ENCODE measurements around the gene STPG4.

STPG4 gene

DNA sequence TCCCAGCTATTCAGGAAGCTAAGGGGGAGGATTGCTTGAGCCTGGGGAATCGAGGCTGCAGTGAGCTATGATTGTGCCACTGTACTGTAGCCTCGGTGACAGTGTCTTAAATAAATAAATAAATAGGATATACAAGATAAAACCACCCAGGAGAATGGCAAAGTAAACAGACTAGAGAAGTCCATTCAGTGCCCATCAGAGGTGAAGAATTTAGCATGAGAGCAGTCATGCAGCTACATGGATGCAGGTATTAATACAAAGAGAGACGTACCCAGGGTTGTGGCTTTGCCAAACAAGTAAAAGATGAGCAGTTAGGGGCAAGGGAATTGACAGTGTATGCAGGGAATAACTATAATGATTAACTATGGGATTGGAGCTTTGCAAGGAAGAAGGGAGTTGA is 8.1 kb downstream of the STPG4 start:
- DNase-seq (ENCODE audit: low read depth, low spot score): no peak
- H3K4me3 ChIP-seq (ENCODE audit: low read depth, low read length): no peak overlapping the region
- ChIA-PET POLR2A (interaction anchor here (0.6 to 0.9 kb wide), 2 partner anchors 9 to 22 kb away, joined by 3 to 4 read pairs; no protein-coding TSS in a partner anchor), CTCF (interaction anchor here (0.9 kb wide), 1 partner anchor 9 kb away, joined by 3 read pairs; no protein-coding TSS in a partner anchor)
- TF ChIP-seq, protein P1, sequence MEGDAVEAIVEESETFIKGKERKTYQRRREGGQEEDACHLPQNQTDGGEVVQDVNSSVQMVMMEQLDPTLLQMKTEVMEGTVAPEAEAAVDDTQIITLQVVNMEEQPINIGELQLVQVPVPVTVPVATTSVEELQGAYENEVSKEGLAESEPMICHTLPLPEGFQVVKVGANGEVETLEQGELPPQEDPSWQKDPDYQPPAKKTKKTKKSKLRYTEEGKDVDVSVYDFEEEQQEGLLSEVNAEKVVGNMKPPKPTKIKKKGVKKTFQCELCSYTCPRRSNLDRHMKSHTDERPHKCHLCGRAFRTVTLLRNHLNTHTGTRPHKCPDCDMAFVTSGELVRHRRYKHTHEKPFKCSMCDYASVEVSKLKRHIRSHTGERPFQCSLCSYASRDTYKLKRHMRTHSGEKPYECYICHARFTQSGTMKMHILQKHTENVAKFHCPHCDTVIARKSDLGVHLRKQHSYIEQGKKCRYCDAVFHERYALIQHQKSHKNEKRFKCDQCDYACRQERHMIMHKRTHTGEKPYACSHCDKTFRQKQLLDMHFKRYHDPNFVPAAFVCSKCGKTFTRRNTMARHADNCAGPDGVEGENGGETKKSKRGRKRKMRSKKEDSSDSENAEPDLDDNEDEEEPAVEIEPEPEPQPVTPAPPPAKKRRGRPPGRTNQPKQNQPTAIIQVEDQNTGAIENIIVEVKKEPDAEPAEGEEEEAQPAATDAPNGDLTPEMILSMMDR (IDR thresholded peaks at IDR 0.05; ENCODE audit: insufficient read depth, low read length, missing control alignments): no peak

DNA sequence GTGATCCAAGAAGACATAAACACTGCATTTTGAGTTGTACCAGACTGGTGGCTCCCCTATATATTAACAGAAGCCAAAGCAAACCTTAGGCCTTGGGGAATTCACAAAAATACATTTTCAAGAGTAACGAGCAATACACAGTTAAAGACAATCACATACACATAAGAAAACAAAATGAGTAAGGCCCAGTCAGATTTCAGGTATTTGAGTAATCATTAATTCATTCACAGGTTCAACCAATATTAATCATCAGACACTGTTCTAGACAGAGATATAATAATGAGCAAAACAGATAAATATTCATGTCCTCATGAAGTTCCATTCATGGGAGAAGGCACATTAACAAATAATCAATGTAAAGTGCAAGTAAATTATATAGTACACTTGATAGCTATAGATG is 9.6 kb downstream of the STPG4 start:
- ChIA-PET POLR2A (no interaction called here), CTCF (no interaction called here)
- DNase-seq (ENCODE audit: low read depth, low spot score): no peak
- TF ChIP-seq, protein P1 (IDR thresholded peaks at IDR 0.05; ENCODE audit: insufficient read depth, low read length, missing control alignments): no peak
- H3K4me3 ChIP-seq (ENCODE audit: low read depth, low read length): no peak overlapping the region

DNA sequence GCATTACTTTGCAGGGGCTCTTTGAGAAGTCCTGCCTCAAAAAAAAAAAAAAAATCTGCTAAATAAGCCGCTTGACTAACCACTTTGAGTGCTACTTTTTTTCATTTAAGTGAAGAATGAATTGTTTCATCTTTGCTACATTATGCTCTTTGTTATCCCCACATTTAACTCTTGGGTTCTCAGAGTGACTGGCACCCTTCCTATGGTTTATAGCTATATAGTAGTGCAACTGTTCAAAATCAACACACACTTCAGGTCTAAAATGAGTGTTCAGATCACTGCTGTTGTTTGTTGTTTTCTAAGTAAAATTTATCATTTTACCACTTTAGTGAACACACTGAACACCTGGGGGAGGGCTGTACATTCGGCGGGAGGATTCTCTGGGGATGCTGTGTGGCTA is 13.6 kb downstream of the STPG4 start:
- TF ChIP-seq, protein P1 (IDR thresholded peaks at IDR 0.05; ENCODE audit: insufficient read depth, low read length, missing control alignments): no peak
- no peak for DNase-seq (ENCODE audit: low read depth, low spot score)
- ChIA-PET POLR2A (interaction anchor here (0.6 kb wide), 1 partner anchor 8 kb away, joined by 5 read pairs; no protein-coding TSS in a partner anchor), CTCF (no interaction called here)
- H3K4me3 ChIP-seq (ENCODE audit: low read depth, low read length): no peak overlapping the region

DNA sequence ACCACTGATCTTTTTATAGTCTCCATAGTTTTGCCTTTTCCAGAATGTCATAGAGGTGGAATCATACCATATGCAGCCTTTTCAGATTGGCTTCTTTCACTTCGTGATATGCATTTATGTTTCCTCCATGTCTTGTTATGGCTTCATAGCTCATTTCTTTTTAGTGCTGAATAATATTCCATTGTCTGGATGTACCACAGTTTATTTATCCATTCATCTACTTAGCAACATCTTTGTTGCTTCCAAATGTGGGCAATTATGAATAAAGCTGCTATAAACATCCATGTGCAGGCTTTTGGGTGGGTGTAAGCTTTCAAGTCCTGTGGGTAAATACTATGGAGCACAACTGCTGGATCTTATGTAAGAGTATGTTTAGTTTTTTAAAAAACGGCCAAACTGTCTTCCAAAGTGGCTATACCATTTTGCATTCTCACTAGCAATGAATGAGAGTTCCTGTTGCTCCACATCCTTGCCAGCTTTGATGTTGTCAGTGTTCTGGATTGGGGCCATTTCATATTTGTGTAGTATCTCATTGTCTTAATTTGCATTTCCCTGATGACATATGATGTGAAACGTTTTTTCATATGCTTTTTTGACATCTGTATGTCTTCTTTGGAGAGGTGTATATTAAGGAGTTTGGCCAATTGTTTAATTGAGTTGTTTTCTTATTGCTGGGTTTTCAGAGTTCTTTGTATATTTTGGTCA is 20.6 kb downstream of the STPG4 start:
- CTCF ChIA-PET: no interaction called here
- no peak overlapping the region for H3K4me3 ChIP-seq (ENCODE audit: low read depth, low read length)
- POLR2A ChIA-PET: no interaction called here
- no peak for DNase-seq (ENCODE audit: low read depth, low spot score)
- TF ChIP-seq, protein P1 (IDR thresholded peaks at IDR 0.05; ENCODE audit: insufficient read depth, low read length, missing control alignments): no peak

DNA sequence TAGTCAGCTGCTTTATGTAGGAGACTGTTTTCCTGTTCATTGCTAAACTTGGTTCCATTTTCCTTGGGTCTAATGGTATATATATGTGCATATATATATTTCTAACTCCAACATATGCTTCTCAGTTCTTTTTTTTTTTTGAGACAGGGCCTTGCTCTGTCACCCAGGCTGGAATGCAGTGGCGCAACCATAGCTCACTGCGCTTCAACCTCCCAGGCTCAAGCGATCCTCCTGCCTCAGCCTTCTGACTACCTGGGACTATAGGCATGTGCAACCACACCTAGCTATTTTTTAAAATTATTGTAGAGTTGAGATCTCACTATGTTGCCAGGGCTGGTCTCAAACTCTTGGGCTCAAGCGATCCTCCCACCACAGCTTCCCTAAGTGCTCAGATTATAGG is 22.1 kb downstream of the STPG4 start:
- no peak for DNase-seq (ENCODE audit: low read depth, low spot score)
- ChIA-PET CTCF (interaction anchor here (0.8 kb wide), 1 partner anchor 11 kb away, joined by 3 read pairs; no protein-coding TSS in a partner anchor), POLR2A (interaction anchor here (0.6 to 0.7 kb wide), 2 partner anchors 9 to 14 kb away, joined by 3 to 5 read pairs; no protein-coding TSS in a partner anchor)
- TF ChIP-seq, protein P1 (IDR thresholded peaks at IDR 0.05; ENCODE audit: insufficient read depth, low read length, missing control alignments): no peak
- no peak overlapping the region for H3K4me3 ChIP-seq (ENCODE audit: low read depth, low read length)

DNA sequence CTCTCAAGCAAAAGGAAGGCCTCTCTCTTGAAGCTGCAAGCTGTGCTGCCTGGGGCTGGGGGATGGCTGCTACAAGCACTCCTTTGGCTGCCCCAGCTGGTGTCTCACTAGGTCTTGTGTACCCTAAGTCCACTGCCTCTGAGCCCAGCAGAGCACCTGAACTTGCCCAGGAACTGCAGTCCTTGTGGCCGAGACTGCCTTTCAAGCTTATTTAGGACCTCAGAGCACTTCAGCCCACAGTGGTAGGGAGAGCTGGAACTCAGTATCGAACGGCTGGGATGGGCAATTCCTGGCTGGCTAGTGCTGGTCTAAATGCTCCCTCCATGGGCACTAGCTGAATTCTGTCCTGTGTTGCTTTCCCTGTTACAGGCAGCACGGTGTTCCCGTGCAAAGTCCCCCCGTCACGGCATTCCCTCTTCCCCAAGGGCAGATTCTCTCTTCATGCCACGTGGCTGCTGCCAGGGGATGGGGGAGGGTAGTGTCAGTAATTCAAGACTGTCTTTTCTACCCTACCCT is 25.9 kb downstream of the STPG4 start:
- no peak for DNase-seq (ENCODE audit: low read depth, low spot score)
- TF ChIP-seq, protein P1 (IDR thresholded peaks at IDR 0.05; ENCODE audit: insufficient read depth, low read length, missing control alignments): no peak
- POLR2A ChIA-PET: no interaction called here
- CTCF ChIA-PET: interaction anchor here (0.7 kb wide), 1 partner anchor 74 kb away, joined by 3 read pairs; no protein-coding TSS in a partner anchor
- H3K4me3 ChIP-seq (ENCODE audit: low read depth, low read length): no peak overlapping the region

Measured in AG04449 (cell line).